ENCODE measurements around the gene TP53BP2.
"Not testable (repeated sequence)": the region's sequence is repeated elsewhere in the genome, so short reads cannot be mapped to it uniquely, and the experiment has no call there.

Gene TP53BP2

GRCh38 chr1:223740038-223740736, 105.6 kb downstream of the TP53BP2 start:
- DNase-seq (ENCODE audit: low read depth) = not testable (repeated sequence)

GRCh38 chr1:223739366-223740037, 106.2 kb downstream of the TP53BP2 start:
- no peak for DNase-seq (ENCODE audit: low read depth)

GRCh38 chr1:223738465-223739365, 107.0 kb downstream of the TP53BP2 start:
- DNase-seq (ENCODE audit: low read depth) = no peak

DNA sequence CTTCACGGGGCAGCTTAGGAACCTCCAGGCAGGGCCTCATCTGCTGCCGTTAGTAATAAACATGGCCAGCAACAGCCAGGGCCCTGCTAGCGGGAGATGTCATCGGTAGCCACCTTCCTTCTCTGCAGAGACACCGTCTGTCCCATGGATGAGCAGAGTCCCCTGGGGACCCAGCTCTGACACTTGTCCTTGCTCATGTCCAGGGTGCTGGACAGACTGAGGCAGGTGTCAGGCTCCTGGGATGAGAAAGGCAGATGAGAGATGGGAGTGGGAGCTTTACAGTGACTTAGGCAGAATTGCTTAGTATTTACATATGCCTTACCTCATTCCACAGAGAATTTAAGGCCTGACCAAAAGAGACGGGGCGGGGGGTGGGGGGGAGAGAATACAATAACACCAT, 108.4 kb downstream of the TP53BP2 start:
- DNase-seq (ENCODE audit: low read depth) = no peak

DNA sequence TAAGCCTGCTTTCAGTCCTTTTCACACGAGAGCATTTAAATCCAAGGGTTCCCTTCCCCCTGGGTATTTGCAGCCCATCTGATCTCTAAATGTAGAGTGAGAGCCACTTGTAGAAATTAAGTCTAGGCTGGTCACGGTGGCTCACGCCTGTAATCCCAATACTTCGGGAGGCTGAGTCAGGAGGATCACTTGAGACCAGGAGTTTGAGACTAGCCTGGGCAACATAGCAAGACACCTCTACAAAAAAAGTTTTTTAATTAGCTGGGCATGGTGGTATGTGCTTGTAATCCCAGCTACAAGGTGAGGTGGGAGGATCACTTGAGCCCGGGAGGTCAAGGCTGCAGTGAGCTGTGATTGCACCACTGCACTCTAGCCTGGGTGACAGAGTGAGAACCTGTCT, 109.1 kb downstream of the TP53BP2 start:
- DNase-seq (ENCODE audit: low read depth) = not testable (repeated sequence)

DNA sequence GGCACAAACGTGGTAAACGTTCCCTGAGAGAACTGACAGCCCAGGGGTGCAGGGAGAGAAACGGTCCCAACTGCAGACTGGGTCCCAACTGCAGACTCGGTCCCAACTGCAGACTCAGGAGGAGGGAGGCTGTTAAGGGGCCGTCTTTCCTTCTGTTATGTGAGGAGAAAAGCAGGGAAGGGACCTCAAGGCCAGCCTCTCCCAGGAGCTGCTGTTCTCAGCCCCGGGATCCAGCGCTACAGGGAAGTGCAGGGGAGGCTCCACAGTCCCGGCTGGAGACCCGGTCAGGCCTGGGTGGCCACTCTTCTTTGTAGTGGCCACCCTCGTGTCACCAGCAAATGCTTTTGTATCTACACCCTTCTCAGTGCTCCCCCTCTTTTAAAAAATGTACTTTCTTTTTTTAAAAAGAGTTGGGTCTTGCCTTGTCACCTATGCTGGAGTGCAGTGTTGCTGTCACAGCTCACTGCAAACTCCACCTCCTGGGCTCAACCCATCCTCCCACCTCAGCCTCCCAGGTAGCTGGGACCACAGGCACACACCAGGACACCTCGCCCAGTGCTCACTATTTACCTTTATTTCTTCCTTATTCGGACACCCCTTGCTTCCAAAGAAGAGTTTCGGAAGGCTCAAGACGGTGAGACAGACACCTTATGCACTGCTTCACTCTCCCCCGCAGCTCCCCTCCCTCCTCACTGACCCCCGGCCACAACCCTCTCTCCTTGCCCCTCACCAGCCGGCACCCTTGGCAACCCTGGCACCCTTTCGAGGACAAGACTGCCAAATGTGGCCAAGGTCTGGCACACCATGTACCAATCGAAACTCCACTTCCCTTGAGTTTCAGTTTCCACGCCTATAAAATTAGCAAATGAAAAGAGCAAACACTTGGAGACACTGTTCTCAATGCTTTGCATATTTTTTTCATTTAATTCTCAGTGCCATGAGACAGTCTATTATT, 111.6 kb downstream of the TP53BP2 start:
- no peak for DNase-seq (ENCODE audit: low read depth)

DNA sequence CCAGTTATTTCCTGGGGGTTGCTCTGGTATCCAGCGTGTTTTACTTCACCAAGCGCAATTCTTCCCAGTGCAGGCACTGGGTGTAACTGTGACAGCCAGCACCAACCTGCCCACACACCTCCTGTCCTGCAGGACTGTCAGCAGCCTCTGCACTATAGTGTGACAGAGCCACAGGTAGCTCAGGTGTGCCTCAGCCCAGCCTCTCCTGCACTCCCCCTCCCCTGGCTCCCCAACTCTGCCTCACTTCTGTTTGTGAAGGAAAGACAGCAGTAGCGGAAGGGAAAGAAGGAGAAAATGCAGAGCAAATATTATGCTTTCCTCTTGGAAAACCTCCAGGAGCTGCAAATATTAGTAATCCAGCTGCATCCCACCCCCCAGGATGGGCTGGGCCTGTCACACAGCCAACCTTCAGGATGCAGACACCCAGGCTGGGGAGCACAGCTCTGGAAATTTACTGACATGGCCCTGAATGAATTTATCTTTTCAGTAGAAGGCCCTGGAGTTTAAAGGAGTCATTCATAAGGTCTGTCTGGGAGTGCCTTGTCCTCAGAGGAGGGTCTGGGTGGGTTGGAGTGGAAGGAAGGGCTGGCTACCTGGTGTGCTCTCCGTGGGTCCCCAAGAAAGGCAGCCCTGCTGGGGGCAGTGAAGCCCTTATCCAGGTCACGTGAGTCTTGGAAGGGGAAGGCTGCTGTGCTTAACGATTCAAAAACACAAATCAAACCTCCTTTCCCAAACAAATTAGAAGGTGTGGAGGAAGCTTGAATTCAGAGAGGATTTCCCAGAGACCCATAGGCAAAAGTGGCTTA, 112.6 kb downstream of the TP53BP2 start:
- DNase-seq (ENCODE audit: low read depth) = no peak

GRCh38 chr1:223731133-223731770, 114.5 kb downstream of the TP53BP2 start:
- no peak for DNase-seq (ENCODE audit: low read depth)

GRCh38 chr1:223730479-223731132, 115.1 kb downstream of the TP53BP2 start:
- DNase-seq (ENCODE audit: low read depth) = no peak

- DNase-seq (ENCODE audit: low read depth) = no peak
Measured at GRCh38 chr1:223729906-223730305, 115.8 kb downstream of the TP53BP2 start.
